ENCODE measurements around the gene GALNT12.

Gene GALNT12

GRCh38 chr9:98807070-98807813 lies at the start of gene GALNT12:
Gene GALNT12 (plus strand): TSS chr9:98807670. CDS start chr9:98807699, 29 bp downstream.
- peak; percentile 12 to 60 for DNase-seq

- DNase-seq = no peak
These were observed 47.2 kb upstream of the GALNT12 start for GRCh38 chr9:98760231-98760630.

GRCh38 chr9:98763986-98764745 lies 43.3 kb upstream of the GALNT12 start:
- no peak for DNase-seq

- no peak for DNase-seq
These were observed 42.2 kb upstream of the GALNT12 start for GRCh38 chr9:98765256-98765655.

GRCh38 chr9:98766586-98766985 lies 40.9 kb upstream of the GALNT12 start:
- no peak for DNase-seq

GRCh38 chr9:98767196-98767595 lies 40.3 kb upstream of the GALNT12 start:
- no peak for DNase-seq

GRCh38 chr9:98767915-98768314 lies 39.6 kb upstream of the GALNT12 start:
- DNase-seq = no peak

GRCh38 chr9:98768344-98768743 lies 39.1 kb upstream of the GALNT12 start:
- DNase-seq = no peak

GRCh38 chr9:98770717-98771116 lies 36.8 kb upstream of the GALNT12 start:
- no peak for DNase-seq

- no peak for DNase-seq
These were observed 36.1 kb upstream of the GALNT12 start for GRCh38 chr9:98771209-98771874.

GRCh38 chr9:98772364-98773155 lies 34.9 kb upstream of the GALNT12 start:
- no peak for DNase-seq

- DNase-seq = no peak
These were observed 33.7 kb upstream of the GALNT12 start for GRCh38 chr9:98773721-98774120.

- DNase-seq = peak in 1 of 2 donors; percentile 15
These were observed 32.7 kb upstream of the GALNT12 start for GRCh38 chr9:98774746-98775145.

- peak; percentile 16 to 51 for DNase-seq
These were observed 31.5 kb upstream of the GALNT12 start for GRCh38 chr9:98775831-98776441.

GRCh38 chr9:98777618-98778017 lies 29.9 kb upstream of the GALNT12 start:
- DNase-seq = no peak

- DNase-seq = no peak
These were observed 29.2 kb upstream of the GALNT12 start for GRCh38 chr9:98778251-98778650.

- DNase-seq = no peak
These were observed 28.5 kb upstream of the GALNT12 start for GRCh38 chr9:98778711-98779530.

- no peak for DNase-seq
These were observed 27.3 kb upstream of the GALNT12 start for GRCh38 chr9:98780059-98780749.

- DNase-seq = no peak
These were observed 25.7 kb upstream of the GALNT12 start for GRCh38 chr9:98781588-98782383.

Data from CD4-positive, alpha-beta T cell treated with Interferon alpha-2 for 1 hour (primary cell).